ENCODE results near the gene TAS2R1. TPM values are rescaled to one million over a fixed set of nuclear protein-coding genes. Genes with fewer than 3 reads are reported as not detected.

The TAS2R1 gene
- total RNA-seq, 4 donors from 2014 or later: not detected

DNA sequence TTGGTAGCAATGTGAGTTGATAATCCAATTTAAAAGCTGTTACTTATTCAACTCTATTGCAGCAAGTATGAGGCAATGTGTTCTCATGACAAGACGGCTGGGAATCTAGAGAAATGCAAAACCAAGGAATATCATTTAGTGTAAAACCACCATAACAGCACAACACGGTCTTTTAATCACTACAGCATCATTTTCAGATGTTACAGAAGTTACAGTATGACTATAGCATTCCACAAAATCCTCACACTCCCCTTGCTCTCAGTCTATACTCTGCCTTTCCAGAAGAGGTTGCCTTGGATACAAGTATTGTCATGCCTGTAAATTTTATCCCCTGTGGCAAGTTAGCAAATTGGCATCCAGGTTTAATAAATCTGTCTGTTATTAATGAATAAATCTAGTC, 28.6 kb upstream of the TAS2R1 start:
- Histone ChIP-seq H3K4me3 (no peak overlapping the region), H3K9me3 (no peaks in the 10 kb centered on the region), H3K36me3 (no peaks in the 10 kb centered on the region), H3K27ac (no peak overlapping the region), H3K27me3 (no peaks in the 10 kb centered on the region), H3K4me1 (peaks cover 3% of the 10 kb centered on the region)
- no peak for TF ChIP-seq POLR2AphosphoS5 (IDR thresholded peaks at IDR 0.05)
- no peak for TF ChIP-seq POLR2A (IDR thresholded peaks at IDR 0.05)
- TF ChIP-seq EP300 (IDR thresholded peaks at IDR 0.05): no peak
- no peak for TF ChIP-seq CTCF (IDR thresholded peaks at IDR 0.05)
- no peak for DNase-seq (ENCODE audit: low spot score in 2 of 2)
- WGBS: 27% methylated on average over 2 of the region's 2 CpGs

DNA sequence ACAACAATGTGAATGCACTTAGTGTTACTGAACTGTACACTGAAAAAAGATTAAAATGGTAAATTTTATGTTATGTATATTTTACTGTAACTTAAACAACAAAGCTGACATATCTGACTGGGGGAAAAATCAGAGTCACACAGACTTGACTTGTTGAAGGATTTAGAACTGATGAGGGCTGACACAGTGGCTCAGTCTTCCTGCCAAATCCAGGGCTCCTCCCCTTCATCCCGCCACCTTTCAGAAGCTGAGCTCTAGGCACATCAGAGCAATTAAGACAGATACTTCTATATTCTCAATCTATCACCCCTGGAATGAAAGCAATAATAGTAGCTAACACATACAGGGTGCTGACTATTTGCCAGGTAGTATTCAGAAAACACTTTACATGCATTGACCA, 27.7 kb upstream of the TAS2R1 start:
- WGBS: 63% methylated on average over 1 of the region's 1 CpG
- Histone ChIP-seq H3K36me3 (no peaks in the 10 kb centered on the region), H3K27ac (no peak overlapping the region), H3K4me1 (peaks cover 5% of the 10 kb centered on the region), H3K4me3 (no peak overlapping the region), H3K9me3 (no peaks in the 10 kb centered on the region), H3K27me3 (no peaks in the 10 kb centered on the region)
- DNase-seq (ENCODE audit: low spot score in 2 of 2): no peak
- TF ChIP-seq POLR2A (IDR thresholded peaks at IDR 0.05) (no peak), CTCF (IDR thresholded peaks at IDR 0.05) (no peak), POLR2AphosphoS5 (IDR thresholded peaks at IDR 0.05) (no peak), EP300 (IDR thresholded peaks at IDR 0.05) (no peak)

GRCh38 chr5:9655641-9656040, 25.5 kb upstream of the TAS2R1 start:
- Histone ChIP-seq H3K36me3 (no peaks in the 10 kb centered on the region), H3K9me3 (no peaks in the 10 kb centered on the region), H3K27ac (no peak overlapping the region), H3K4me1 (peaks cover 5% of the 10 kb centered on the region), H3K27me3 (no peaks in the 10 kb centered on the region), H3K4me3 (no peak overlapping the region)
- no peak for TF ChIP-seq POLR2AphosphoS5 (IDR thresholded peaks at IDR 0.05)
- TF ChIP-seq POLR2A (IDR thresholded peaks at IDR 0.05): no peak
- no peak for TF ChIP-seq EP300 (IDR thresholded peaks at IDR 0.05)
- no peak for TF ChIP-seq CTCF (IDR thresholded peaks at IDR 0.05)
- WGBS: 87% methylated on average over 1 of the region's 1 CpG
- no peak for DNase-seq (ENCODE audit: low spot score in 2 of 2)

DNA sequence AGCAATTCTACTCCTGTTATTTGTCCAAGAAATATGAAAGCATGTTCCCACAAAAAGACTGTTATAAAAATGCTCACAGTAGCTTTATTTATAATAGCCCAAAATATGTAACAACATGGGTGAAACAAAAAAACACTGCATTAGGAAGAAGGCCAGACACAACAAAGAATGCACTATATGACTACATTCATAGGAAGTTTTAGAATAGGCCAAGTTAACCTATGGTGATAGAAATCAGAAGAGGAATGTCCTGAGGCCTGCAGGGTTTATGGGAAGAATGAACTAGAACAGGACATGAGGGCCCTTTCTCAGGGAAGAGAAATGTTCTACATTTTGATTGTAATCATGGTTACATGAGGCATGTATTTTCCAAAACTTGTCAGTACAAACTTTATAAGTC, 24.7 kb upstream of the TAS2R1 start:
- H3K36me3 ChIP-seq: no peaks in the 10 kb centered on the region
- TF ChIP-seq POLR2A (IDR thresholded peaks at IDR 0.05) (no peak), EP300 (IDR thresholded peaks at IDR 0.05) (no peak), POLR2AphosphoS5 (IDR thresholded peaks at IDR 0.05) (no peak), CTCF (IDR thresholded peaks at IDR 0.05) (no peak)
- H3K27me3 ChIP-seq: no peaks in the 10 kb centered on the region

GRCh38 chr5:9653811-9654210, 23.7 kb upstream of the TAS2R1 start:
- WGBS: 19% methylated on average over 2 of the region's 2 CpGs
- Histone ChIP-seq H3K27me3 (no peaks in the 10 kb centered on the region), H3K36me3 (no peaks in the 10 kb centered on the region), H3K4me1 (peaks cover 5% of the 10 kb centered on the region), H3K9me3 (no peaks in the 10 kb centered on the region), H3K4me3 (no peak overlapping the region), H3K27ac (no peak overlapping the region)
- no peak for DNase-seq (ENCODE audit: low spot score in 2 of 2)
- TF ChIP-seq POLR2AphosphoS5 (IDR thresholded peaks at IDR 0.05) (no peak), EP300 (IDR thresholded peaks at IDR 0.05) (no peak), POLR2A (IDR thresholded peaks at IDR 0.05) (no peak), CTCF (IDR thresholded peaks at IDR 0.05) (no peak)

More for the DNA sequence above, 24.7 kb upstream of the TAS2R1 start:
- Histone ChIP-seq H3K4me3 (no peak overlapping the region), H3K4me1 (peaks cover 5% of the 10 kb centered on the region), H3K27ac (no peak overlapping the region), H3K9me3 (no peaks in the 10 kb centered on the region)
- no peak for DNase-seq (ENCODE audit: low spot score in 2 of 2)

Data from suprapubic skin (tissue), 4 donors.